ENCODE results near the gene TBC1D22A.

Gene TBC1D22A

DNA sequence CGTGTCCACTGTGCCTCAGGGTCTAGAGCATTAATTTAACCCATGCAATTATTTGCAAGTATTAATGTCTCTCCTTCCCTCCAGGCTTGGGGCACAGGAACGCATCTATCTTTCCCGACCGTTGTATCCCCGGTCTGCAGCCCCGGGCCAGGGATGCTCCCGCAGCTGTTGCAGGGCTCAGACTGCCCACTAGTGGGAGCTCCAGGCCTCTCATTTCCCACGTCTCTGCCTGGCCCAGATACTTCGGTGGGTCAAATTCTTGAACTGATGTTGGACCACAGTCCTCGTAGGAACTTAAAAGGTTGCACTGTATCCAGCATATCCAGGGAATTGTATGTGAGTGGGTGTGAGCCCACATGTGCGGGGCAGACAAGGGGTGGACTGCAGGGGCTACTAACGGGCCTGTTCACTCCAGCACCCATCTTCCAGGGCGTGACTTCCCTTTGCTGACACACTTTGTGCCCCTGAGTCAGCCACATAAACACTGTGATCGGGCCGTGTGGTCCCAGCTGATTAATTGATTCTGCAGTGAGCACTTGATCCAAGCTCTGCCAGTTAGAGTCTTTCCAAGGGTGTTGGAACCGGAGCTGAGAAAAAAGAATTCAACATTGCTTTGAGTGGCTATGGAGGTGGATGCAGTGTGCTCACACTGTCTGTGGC lies 451.3 kb downstream of the TBC1D22A start (continued):
- TF ChIP-seq, protein P1, sequence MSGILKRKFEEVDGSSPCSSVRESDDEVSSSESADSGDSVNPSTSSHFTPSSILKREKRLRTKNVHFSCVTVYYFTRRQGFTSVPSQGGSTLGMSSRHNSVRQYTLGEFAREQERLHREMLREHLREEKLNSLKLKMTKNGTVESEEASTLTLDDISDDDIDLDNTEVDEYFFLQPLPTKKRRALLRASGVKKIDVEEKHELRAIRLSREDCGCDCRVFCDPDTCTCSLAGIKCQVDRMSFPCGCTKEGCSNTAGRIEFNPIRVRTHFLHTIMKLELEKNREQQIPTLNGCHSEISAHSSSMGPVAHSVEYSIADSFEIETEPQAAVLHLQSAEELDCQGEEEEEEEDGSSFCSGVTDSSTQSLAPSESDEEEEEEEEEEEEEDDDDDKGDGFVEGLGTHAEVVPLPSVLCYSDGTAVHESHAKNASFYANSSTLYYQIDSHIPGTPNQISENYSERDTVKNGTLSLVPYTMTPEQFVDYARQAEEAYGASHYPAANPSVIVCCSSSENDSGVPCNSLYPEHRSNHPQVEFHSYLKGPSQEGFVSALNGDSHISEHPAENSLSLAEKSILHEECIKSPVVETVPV (CRISPR knock-in tag; IDR thresholded peaks at IDR 0.05): no peak
- TF ChIP-seq ZFP3 (CRISPR knock-in tag; IDR thresholded peaks at IDR 0.05): no peak
- no peak for TF ChIP-seq ZC3H10 (CRISPR knock-in tag; IDR thresholded peaks at IDR 0.05)
- no peak for TF ChIP-seq TOX (CRISPR knock-in tag; IDR thresholded peaks at IDR 0.05; ENCODE audit: borderline replicate concordance)
- no peak for TF ChIP-seq OSR1 (CRISPR knock-in tag; IDR thresholded peaks at IDR 0.05)
- TF ChIP-seq BACH2 (CRISPR knock-in tag; IDR thresholded peaks at IDR 0.05; ENCODE audit: borderline replicate concordance): no peak
- no peak for TF ChIP-seq ISL1 (CRISPR knock-in tag; IDR thresholded peaks at IDR 0.05)

GRCh38 chr22:47215851-47216250 lies 453.4 kb downstream of the TBC1D22A start:
- ATAC-seq: no peak
- no peak for TF ChIP-seq BACH2 (CRISPR knock-in tag; IDR thresholded peaks at IDR 0.05; ENCODE audit: borderline replicate concordance)
- TF ChIP-seq CSDC2 (CRISPR knock-in tag; IDR thresholded peaks at IDR 0.05): no peak
- TF ChIP-seq TOX (CRISPR knock-in tag; IDR thresholded peaks at IDR 0.05; ENCODE audit: borderline replicate concordance): no peak
- TF ChIP-seq, protein P2, sequence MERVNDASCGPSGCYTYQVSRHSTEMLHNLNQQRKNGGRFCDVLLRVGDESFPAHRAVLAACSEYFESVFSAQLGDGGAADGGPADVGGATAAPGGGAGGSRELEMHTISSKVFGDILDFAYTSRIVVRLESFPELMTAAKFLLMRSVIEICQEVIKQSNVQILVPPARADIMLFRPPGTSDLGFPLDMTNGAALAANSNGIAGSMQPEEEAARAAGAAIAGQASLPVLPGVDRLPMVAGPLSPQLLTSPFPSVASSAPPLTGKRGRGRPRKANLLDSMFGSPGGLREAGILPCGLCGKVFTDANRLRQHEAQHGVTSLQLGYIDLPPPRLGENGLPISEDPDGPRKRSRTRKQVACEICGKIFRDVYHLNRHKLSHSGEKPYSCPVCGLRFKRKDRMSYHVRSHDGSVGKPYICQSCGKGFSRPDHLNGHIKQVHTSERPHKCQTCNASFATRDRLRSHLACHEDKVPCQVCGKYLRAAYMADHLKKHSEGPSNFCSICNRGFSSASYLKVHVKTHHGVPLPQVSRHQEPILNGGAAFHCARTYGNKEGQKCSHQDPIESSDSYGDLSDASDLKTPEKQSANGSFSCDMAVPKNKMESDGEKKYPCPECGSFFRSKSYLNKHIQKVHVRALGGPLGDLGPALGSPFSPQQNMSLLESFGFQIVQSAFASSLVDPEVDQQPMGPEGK (CRISPR knock-in tag; IDR thresholded peaks at IDR 0.05; ENCODE audit: borderline replicate concordance): no peak
- TF ChIP-seq GLIS3 (CRISPR knock-in tag; IDR thresholded peaks at IDR 0.05): no peak
- TF ChIP-seq RARB (CRISPR knock-in tag; IDR thresholded peaks at IDR 0.05): no peak
- TF ChIP-seq ZFP3 (CRISPR knock-in tag; IDR thresholded peaks at IDR 0.05): no peak
- TF ChIP-seq TCF4 (CRISPR knock-in tag; IDR thresholded peaks at IDR 0.05; ENCODE audit: borderline replicate concordance): no peak
- TF ChIP-seq PPARA (CRISPR knock-in tag; IDR thresholded peaks at IDR 0.05; ENCODE audit: borderline replicate concordance): no peak
- TF ChIP-seq, protein P3, sequence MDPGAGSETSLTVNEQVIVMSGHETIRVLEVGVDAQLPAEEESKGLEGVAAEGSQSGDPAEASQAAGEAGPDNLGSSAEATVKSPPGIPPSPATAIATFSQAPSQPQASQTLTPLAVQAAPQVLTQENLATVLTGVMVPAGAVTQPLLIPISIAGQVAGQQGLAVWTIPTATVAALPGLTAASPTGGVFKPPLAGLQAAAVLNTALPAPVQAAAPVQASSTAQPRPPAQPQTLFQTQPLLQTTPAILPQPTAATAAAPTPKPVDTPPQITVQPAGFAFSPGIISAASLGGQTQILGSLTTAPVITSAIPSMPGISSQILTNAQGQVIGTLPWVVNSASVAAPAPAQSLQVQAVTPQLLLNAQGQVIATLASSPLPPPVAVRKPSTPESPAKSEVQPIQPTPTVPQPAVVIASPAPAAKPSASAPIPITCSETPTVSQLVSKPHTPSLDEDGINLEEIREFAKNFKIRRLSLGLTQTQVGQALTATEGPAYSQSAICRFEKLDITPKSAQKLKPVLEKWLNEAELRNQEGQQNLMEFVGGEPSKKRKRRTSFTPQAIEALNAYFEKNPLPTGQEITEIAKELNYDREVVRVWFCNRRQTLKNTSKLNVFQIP (CRISPR knock-in tag; IDR thresholded peaks at IDR 0.05; ENCODE audit: borderline replicate concordance, low read depth): no peak
- TF ChIP-seq TSHZ2 (CRISPR knock-in tag; IDR thresholded peaks at IDR 0.05): no peak
- TF ChIP-seq ISL1 (CRISPR knock-in tag; IDR thresholded peaks at IDR 0.05): no peak
- no peak for TF ChIP-seq SNAI2 (CRISPR knock-in tag; IDR thresholded peaks at IDR 0.05)
- TF ChIP-seq, protein P1 (CRISPR knock-in tag; IDR thresholded peaks at IDR 0.05): no peak
- no peak for TF ChIP-seq ZNF8 (CRISPR knock-in tag; IDR thresholded peaks at IDR 0.05)
- no peak for TF ChIP-seq ARNTL (CRISPR knock-in tag; IDR thresholded peaks at IDR 0.05; ENCODE audit: borderline replicate concordance, low read depth)
- TF ChIP-seq CREB5 (CRISPR knock-in tag; IDR thresholded peaks at IDR 0.05; ENCODE audit: low read depth): no peak
- TF ChIP-seq ZNF565 (CRISPR knock-in tag; conservative IDR thresholded peaks at IDR 0.05; ENCODE audit: low read depth): no peak
- no peak for TF ChIP-seq ESRRG (CRISPR knock-in tag; IDR thresholded peaks at IDR 0.05)
